ENCODE measurements around the gene IGSF11.
A peak's percentile ranks its signal among the peaks of the same experiment; 100 is the strongest.

The IGSF11 gene

GRCh38 chr3:118951089-118951488 lies 83.6 kb downstream of the IGSF11 start:
- no peak for DNase-seq (ENCODE audit: low read depth)

- no peak for DNase-seq (ENCODE audit: low read depth)
Measured at GRCh38 chr3:118949113-118949760, 85.4 kb downstream of the IGSF11 start.

- DNase-seq (ENCODE audit: low read depth), result no peak
Measured at GRCh38 chr3:118948146-118948545, 86.5 kb downstream of the IGSF11 start.

GRCh38 chr3:118946449-118946848 lies 88.2 kb downstream of the IGSF11 start:
- no peak for DNase-seq (ENCODE audit: low read depth)

- DNase-seq (ENCODE audit: low read depth), result no peak
Measured at GRCh38 chr3:118945834-118946233, 88.8 kb downstream of the IGSF11 start.

GRCh38 chr3:118943597-118943996 lies 91.0 kb downstream of the IGSF11 start:
- no peak for DNase-seq (ENCODE audit: low read depth)

- DNase-seq (ENCODE audit: low read depth), result no peak
Measured at GRCh38 chr3:118942671-118943070, 92.0 kb downstream of the IGSF11 start.

GRCh38 chr3:118942195-118942594 lies 92.5 kb downstream of the IGSF11 start:
- DNase-seq (ENCODE audit: low read depth), result no peak

- no peak for DNase-seq (ENCODE audit: low read depth)
Measured at GRCh38 chr3:118941236-118941635, 93.4 kb downstream of the IGSF11 start.

GRCh38 chr3:118938183-118938961 lies 96.3 kb downstream of the IGSF11 start:
- DNase-seq (ENCODE audit: low read depth), result peak; percentile 21

- no peak for DNase-seq (ENCODE audit: low read depth)
Measured at GRCh38 chr3:118936811-118937210, 97.8 kb downstream of the IGSF11 start.

- no peak for DNase-seq (ENCODE audit: low read depth)
Measured at GRCh38 chr3:118932822-118933558, 101.7 kb downstream of the IGSF11 start.

- no peak for DNase-seq (ENCODE audit: low read depth)
Measured at GRCh38 chr3:118931996-118932395, 102.7 kb downstream of the IGSF11 start.

GRCh38 chr3:118927449-118927848 lies 107.2 kb downstream of the IGSF11 start:
- DNase-seq (ENCODE audit: low read depth), result no peak

GRCh38 chr3:118912188-118912587 lies 122.5 kb downstream of the IGSF11 start:
- no peak for DNase-seq (ENCODE audit: low read depth)

- DNase-seq (ENCODE audit: low read depth), result no peak
Measured at GRCh38 chr3:118910332-118910731, 124.3 kb downstream of the IGSF11 start.

GRCh38 chr3:118909763-118910162 lies 124.9 kb downstream of the IGSF11 start:
- DNase-seq (ENCODE audit: low read depth), result no peak

- no peak for DNase-seq (ENCODE audit: low read depth)
Measured at GRCh38 chr3:118907909-118908308, 126.7 kb downstream of the IGSF11 start.

GRCh38 chr3:118900737-118901525 lies 133.7 kb downstream of the IGSF11 start:
- no peak for DNase-seq (ENCODE audit: low read depth)

- DNase-seq (ENCODE audit: low read depth), result no peak
Measured at GRCh38 chr3:118890206-118890605, 144.4 kb downstream of the IGSF11 start.

GRCh38 chr3:118889691-118890090 lies 145.0 kb downstream of the IGSF11 start:
- no peak for DNase-seq (ENCODE audit: low read depth)

- DNase-seq (ENCODE audit: low read depth), result no peak
Measured at GRCh38 chr3:118886708-118887107, 147.9 kb downstream of the IGSF11 start.
